Hypothalamus (tissue), 51 donors: Measurements from ENCODE around the gene NIPA2.
A peak's percentile ranks its signal among the peaks of the same experiment; 100 is the strongest.

Experiments used
- DNase-seq, 51 donors: peaks; one replicate each; lab custom pipeline; 2025; lab: John Stamatoyannopoulos, UW

NIPA2 gene

GRCh38 chr15:22895465-22896190, 57.2 kb downstream of the NIPA2 start:
- no peak for DNase-seq

- no peak for DNase-seq
Measured at GRCh38 chr15:22902046-22902445, 63.6 kb downstream of the NIPA2 start.

- DNase-seq = no peak
Measured at GRCh38 chr15:22902578-22902977, 64.1 kb downstream of the NIPA2 start.

- DNase-seq = no peak
Measured at GRCh38 chr15:22902981-22903380, 64.5 kb downstream of the NIPA2 start.

GRCh38 chr15:22903427-22903826, 65.0 kb downstream of the NIPA2 start:
- no peak for DNase-seq

GRCh38 chr15:22903961-22904534, 65.6 kb downstream of the NIPA2 start:
- no peak for DNase-seq

GRCh38 chr15:22904736-22905135, 66.3 kb downstream of the NIPA2 start:
- peak in 1 of 51 donors; percentile 11 for DNase-seq

- no peak for DNase-seq
Measured at GRCh38 chr15:22907161-22907950, 68.9 kb downstream of the NIPA2 start.

- no peak for DNase-seq
Measured at GRCh38 chr15:22908830-22909229, 70.4 kb downstream of the NIPA2 start.

- no peak for DNase-seq
Measured at GRCh38 chr15:22911306-22911705, 72.8 kb downstream of the NIPA2 start.

GRCh38 chr15:22912256-22912655, 73.8 kb downstream of the NIPA2 start:
- DNase-seq = no peak

GRCh38 chr15:22913646-22914380, 75.3 kb downstream of the NIPA2 start:
- no peak for DNase-seq

- no peak for DNase-seq
Measured at GRCh38 chr15:22915866-22916515, 77.5 kb downstream of the NIPA2 start.

GRCh38 chr15:22916606-22917350, 78.3 kb downstream of the NIPA2 start:
- no peak for DNase-seq

- no peak for DNase-seq
Measured at GRCh38 chr15:22917556-22917955, 79.1 kb downstream of the NIPA2 start.
